Hypothalamus (tissue), 51 donors: ENCODE data around the gene ANKRD13B.
A peak's percentile ranks its signal among the peaks of the same experiment; 100 is the strongest.
"Not testable (repeated sequence)": the region's sequence is repeated elsewhere in the genome, so short reads cannot be mapped to it uniquely, and the experiment has no call there.

Experiments
- DNase-seq, 51 donors: peaks; one replicate each; lab custom pipeline; 2025; lab: John Stamatoyannopoulos, UW

ANKRD13B gene

DNA sequence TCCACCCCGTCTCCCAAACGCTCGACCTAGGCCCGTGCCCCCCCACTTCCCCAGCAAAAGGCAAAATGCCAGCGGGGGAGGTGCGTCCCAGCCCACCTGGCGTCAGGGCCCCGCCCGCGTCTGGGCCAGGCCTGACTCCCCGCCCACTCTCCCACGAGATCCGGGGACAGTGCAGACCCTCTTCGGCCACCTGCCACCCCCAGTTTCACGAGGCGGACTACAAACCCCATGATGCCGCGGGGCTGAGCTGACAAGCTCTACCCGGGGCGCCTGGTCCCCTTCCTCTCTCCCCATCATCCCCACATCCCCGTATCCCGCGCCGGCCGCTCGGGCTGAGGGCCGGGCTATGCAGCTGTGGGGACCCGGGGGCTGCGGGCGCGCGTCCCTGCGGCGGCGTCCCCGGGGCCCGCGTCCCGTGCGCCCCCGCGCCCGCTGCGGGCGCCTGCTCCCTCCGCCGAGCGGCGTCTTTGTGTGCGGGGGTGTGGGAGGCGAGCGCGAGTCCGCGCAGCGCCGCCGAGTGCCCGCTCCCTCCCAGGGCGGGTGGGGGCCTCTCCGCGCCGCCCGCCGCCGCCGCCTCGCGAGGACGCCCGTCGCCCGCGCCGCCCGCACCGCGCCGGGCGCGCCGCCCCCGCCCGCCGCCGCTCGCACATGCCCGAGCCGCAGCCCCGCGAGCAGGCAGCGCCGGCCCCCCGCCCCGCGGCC is at the start of gene ANKRD13B:
ANKRD13B (plus strand) TSS at position 283 of the 702 bp plus-strand sequence. CDS start 490 bp downstream, outside the sequence.
- peak in 44 of 51 donors; percentile 27 to 84 (median 61) for DNase-seq

DNA sequence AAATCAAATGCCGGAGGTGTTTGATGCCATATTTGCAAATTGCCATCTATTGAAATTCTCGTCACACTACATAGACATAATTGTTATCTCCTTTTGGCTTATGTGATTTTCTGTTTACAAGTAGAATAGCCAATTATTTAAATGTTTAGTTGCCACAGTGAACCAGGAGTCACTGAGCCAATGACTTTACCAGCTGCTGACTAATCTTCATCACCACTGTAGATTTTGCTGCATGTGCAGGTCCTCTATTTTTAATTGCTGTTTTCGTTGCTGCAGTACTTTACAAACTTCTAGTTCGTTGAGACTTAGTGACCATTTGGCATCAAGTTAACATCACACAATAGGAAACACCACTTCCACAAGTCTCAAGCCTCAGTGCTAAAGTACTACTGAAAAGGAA is 48.9 kb upstream of the ANKRD13B start:
- DNase-seq, result no peak

DNA sequence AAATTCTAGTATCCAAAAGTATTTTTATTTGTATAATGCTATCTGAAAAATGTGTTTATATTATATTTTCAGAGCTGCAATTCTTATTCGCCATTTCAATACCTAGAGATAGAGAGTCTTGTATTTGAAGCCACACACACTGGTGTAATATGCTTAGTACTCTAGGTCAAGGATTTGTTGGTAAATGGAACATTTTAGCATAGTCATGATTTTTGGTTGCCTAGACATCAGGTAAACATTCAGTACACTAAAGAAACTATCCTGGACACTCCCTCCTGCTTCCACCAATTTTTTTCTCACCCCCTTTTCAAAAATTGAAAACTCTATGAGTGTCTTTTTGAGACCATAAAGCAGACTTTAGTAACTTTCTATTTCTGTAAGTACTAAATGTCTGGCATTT is 46.8 kb upstream of the ANKRD13B start:
- no peak for DNase-seq

DNA sequence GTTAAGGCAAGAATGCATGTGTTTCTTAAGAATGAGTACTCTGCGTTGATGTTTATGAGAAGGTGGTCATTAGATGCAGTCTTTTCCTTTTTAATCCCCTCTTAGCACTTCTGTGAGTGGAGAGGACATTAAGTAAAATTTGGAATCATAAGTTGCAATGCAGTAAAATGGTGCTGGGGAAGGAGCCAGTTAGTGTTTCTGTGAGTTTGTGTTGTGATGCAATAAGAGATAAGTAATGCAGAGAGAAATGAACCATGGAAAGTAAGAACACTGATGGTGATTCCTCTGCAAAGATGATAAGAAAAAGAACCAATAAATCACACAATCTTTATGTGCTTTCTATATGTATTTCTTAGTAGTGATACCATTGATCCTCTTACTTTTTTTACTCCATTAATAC is 46.1 kb upstream of the ANKRD13B start:
- no peak for DNase-seq

DNA sequence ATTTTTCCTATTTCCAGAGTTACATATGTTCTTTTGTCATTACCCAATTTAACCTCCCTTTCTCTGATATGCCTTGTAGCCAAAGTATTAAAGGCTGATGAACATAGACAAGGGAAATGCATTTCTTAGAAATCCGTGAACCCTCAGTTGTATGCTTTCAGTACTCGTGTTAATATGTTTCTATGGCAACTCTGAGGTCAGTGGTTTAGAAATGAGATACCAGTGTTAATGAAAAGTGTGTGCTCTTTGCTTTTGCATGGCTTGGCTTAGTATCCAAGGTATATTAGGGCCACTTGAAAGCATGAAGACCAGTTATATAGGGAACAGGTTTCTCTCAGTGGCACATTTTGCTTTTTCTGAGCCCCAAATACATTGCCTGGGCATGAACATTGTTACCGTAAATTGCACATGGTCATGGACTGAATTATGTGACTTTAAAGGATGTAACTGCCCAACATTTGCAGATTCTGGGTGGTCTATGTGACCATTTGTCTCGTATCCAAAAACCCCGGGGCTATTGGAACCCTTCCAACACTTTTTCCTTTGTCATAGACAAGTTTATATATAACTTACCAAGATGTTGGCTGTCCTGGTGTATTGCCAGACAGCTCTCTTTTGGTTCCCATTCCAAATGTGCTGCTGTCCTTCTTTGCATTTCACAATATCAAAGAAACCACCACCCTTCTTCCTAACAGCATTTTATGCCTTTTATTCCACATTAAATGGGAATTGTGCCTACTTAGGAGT is 43.6 kb upstream of the ANKRD13B start:
- no peak for DNase-seq

- DNase-seq, result no peak
These were observed 37.1 kb upstream of the ANKRD13B start for GRCh38 chr17:29555840-29556239.

DNA sequence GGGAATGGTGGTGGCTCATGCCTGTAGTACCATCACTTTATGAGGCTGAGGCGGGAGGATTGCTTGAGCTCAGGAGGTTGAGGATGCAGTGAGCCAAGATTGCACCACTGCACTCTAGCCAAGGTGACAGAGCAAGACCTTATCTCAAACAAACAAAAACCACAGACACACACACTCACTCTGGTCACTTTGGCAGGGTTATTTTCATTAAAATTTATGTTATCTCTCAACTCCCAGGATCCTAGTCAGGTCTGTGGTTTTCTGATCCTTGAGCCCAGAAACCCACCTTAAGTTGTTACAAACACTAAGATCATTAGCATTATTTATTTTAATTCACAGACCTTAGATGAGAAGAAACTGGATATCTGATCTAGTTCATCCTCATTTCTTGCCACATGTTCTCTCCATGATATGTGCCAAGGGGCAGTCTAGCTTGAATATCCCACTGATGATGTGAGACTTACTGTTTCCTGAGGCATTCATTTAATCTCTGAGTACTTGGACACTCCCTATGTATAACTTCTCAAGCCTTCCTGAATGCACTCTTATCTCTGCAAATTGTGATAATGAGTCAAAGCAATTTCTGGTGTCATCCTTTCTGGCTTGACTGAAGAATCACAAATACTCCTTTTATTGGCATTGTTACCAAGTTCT is 35.7 kb upstream of the ANKRD13B start:
- DNase-seq, result no peak

GRCh38 chr17:29557739-29558116 is 35.2 kb upstream of the ANKRD13B start:
- no peak for DNase-seq

DNA sequence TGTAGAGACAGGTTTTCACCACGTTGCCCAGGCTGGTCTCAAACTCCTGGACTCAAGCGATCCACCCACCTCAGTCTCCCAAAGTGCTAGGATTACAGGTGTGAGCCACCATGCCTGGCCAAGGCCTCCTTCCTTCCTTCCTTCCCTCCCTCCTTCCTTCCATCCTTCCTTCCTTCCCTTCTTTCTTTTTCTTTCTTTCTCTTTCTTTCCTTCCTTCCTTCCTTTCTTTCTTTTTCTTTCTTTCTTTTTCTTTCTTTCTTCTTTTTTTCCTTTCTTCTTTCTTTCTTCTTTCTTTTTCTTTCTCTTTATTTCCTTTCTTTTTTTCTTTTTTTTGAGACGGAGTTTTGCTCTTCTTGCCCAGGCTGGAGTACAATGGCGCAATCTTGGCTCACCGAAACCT is 34.8 kb upstream of the ANKRD13B start:
- not testable (repeated sequence) for DNase-seq

- DNase-seq, result no peak
These were observed 33.3 kb upstream of the ANKRD13B start for GRCh38 chr17:29559640-29560039.

DNA sequence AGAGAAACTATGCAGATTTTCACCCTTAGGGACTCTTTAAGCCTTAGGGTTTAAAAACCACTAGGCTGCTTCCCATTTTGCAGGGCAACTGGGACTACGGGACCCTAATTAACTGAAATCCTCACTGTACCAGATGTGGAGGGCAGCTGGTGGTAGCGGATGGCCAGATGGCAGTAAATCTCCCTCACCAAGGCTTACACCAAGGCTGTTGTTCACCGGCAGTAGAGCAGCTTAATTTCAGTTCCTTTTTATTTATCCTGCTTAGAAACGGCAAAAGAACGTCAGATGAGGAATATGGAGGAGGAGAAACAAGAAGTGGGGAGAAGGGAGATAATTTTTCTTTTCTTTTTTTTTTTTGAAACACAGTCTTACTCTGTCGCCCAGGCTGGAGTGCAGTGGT is 32.6 kb upstream of the ANKRD13B start:
- no peak for DNase-seq

DNA sequence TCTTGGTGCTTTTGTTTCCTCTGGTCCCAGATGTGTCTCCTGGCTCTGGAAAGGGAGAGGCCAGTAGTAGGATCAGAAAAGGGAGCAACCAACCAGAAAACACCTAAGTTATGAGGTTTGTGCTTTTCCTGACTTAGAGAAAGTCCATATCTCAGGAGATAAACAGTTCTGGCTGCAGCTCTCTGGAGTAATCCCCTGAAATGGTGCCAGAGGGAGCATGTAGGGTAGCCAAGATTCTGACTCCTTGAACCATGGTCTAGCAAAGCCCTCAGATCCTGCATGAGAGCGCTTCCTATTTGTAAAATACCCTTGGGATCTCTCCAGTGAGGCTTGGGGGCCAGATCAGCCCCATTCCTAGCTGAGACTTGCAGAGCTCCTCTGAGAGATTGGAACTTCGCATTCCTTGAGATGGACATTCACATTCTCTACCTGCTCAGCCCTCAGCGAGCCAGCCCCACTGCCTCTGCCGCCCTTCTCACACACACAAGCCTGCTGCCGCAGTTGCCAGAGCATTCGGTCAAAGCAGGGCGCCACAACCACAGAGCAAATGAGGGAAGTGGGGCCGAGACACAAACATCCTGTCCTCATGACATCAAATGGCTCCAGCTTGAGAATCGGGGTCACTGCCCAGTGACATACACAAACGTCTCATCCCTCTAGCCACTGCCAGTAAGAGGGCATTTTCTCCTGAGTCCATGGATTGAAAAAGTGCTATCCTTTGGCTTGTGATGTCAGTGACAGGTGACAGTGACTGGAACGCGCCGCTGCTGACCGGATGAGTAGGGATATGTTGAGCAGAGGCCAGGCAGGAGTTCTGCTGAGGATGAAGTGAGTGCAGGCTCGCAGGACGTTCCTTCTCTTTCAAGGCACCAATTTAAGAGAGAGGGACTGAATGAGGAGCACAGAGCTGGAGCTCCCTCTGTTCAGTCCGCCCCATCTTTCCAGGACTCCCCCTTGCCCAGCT is 31.1 kb upstream of the ANKRD13B start:
- peak in 1 of 51 donors; percentile 21 for DNase-seq

GRCh38 chr17:29562615-29563014 is 30.3 kb upstream of the ANKRD13B start:
- no peak for DNase-seq

- DNase-seq, result no peak
These were observed 29.1 kb upstream of the ANKRD13B start for GRCh38 chr17:29563816-29564215.

- DNase-seq, result peak in 1 of 51 donors; percentile 55
These were observed 27.1 kb upstream of the ANKRD13B start for GRCh38 chr17:29565643-29566472.

DNA sequence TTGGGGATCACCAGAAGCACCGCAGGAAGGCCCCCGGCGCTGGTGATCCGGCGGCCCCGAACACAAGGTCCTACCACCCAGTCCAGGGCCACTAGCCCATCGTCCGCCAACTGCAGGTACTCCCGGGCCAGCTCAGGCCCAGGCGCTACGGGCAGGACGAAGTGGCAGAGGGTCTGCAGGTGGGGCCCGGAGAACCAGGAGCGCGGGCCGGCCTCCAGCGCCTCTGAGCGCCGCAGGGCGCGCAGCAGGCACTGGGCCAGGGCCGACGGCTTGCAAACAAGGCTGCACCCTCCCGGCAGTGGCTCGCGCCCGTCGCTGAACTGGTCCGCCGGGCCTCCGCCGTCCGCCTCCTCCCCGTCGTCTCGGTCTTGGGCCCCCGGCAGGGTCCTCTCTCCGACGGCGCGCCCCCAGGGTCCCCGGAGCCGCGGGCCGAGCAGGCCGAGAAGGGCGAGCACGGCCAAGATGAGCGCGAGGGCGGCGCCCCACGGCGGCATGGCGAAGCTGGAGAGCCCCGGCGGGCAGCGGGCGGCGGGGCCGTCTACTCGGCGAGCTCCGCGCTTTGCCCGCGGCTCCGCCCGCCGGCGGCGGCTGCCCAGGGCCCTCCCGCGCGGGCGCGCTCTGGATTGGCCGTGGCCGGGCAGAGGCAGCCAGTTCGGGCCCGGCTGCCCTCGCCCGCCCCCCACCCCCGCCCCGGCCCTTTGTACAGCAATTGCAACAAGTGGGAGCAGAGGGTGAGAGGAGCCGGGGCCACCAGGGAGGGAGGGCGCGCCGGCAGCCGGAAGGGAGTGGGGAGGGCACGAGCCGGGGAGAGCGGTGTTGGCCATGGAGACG is 26.2 kb upstream of the ANKRD13B start, which contains the start of gene ABHD15:
ABHD15 (minus strand) TSS at position 565 of the 831 bp plus-strand sequence; CDS start at position 494, 71 bp downstream.
- peak in 30 of 51 donors; percentile 35 to 72 (median 56) for DNase-seq

DNA sequence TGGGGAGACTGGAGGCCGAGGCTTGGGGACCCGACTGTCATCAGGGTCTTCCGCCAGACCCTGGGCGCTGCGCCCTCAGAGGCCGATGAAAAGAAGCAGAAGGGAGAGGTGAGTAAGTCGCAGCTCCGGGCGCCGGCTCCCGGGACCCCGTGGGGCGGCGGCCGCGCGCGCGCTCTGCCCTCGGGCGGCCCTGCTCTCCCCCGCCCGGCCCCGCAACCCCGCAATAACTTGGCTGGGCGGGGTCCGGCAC is 25.7 kb upstream of the ANKRD13B start:
- DNase-seq, result no peak

- DNase-seq, result peak in 21 of 51 donors; percentile 32 to 74 (median 51)
These were observed 25.2 kb upstream of the ANKRD13B start for GRCh38 chr17:29567554-29568330.
